HG03571 (cell line): ENCODE measurements around the gene KRTAP21-3.

ENCODE experiments used
- ATAC-seq: cut with Tn5 transposase; IDR thresholded peaks from one replicate; pipeline ENCODE4 v1.9.1; 2021; ENCODE audit not compliant: unreplicated experiment

The KRTAP21-3 gene

DNA sequence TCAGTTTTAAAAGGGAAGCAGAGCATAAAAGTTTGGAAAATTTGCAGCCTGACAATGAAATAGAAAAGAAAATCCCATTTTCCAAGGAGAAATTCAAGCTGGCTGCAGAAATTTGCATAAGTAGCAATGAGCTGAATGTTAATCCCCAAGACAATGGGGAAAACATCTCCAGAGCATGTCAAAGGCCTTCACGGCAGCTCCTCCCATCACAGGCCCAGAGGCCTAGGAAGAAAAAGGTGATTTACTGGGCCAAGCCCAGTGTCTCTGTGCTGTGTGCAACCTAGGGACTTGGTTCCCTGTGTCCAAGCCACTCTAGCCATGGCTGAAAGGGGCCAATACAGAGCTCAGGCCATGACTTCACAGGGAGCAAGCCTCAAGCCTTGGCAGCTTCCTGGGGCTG is 49.8 kb downstream of the KRTAP21-3 start:
- no peak for ATAC-seq
